T-helper 1 cell treated with Interleukin-12 subunit alpha and Interleukin-12 subunit beta and Interleukin-4 antibody, amounts not matched to agents 30 μg/mL and 1 μg/mL, for 36 hours (primary cell): ENCODE measurements around the gene TAOK1.
"Not testable (repeated sequence)": the region's sequence is repeated elsewhere in the genome, so short reads cannot be mapped to it uniquely, and the experiment has no call there.

Experiments
- H3K27ac Mint-ChIP-seq: one replicate; pipeline ENCODE4 v1.8.0; 2021; ENCODE audit warnings: mild to moderate bottlenecking, mixed read lengths
- H3K27me3 Mint-ChIP-seq: one replicate; pipeline ENCODE4 v1.8.0; 2021; ENCODE audit warnings: low read depth, mixed read lengths
- H3K36me3 Mint-ChIP-seq: one replicate; pipeline ENCODE4 v1.8.0; 2021; ENCODE audit warnings: low read depth, mixed read lengths
- H3K4me1 Mint-ChIP-seq: one replicate; pipeline ENCODE4 v1.8.0; 2021; ENCODE audit warnings: low read depth, mixed read lengths
- H3K4me3 Mint-ChIP-seq: one replicate; pipeline ENCODE4 v1.8.0; 2021; ENCODE audit warnings: mild to moderate bottlenecking, moderate library complexity, mixed read lengths
- H3K9me3 Mint-ChIP-seq: one replicate; pipeline ENCODE4 v1.8.0; 2021; ENCODE audit warnings: mixed read lengths

Gene TAOK1

GRCh38 chr17:29445844-29446243 is 55.7 kb downstream of the TAOK1 start:
- Mint-ChIP-seq H3K27ac (no peak overlapping the region), H3K4me3 (no peak overlapping the region), H3K9me3 (no peaks in the 10 kb centered on the region), H3K4me1 (peaks cover 19% of the 10 kb centered on the region), H3K27me3 (no peaks in the 10 kb centered on the region), H3K36me3 (peaks cover 5% of the 10 kb centered on the region)

GRCh38 chr17:29449865-29450671 is 59.9 kb downstream of the TAOK1 start:
- Mint-ChIP-seq H3K4me3 (no peak overlapping the region), H3K27ac (no peak overlapping the region), H3K36me3 (peaks cover 18% of the 10 kb centered on the region), H3K27me3 (no peaks in the 10 kb centered on the region), H3K4me1 (peaks cover 21% of the 10 kb centered on the region), H3K9me3 (no peaks in the 10 kb centered on the region)

GRCh38 chr17:29451121-29451742 is 61.1 kb downstream of the TAOK1 start:
- peaks cover 13% of the 10 kb centered on the region for H3K4me1 Mint-ChIP-seq
- no peaks in the 10 kb centered on the region for H3K27me3 Mint-ChIP-seq
- H3K27ac Mint-ChIP-seq = no peak overlapping the region
- H3K4me3 Mint-ChIP-seq = no peak overlapping the region
- peaks cover 22% of the 10 kb centered on the region for H3K36me3 Mint-ChIP-seq
- no peaks in the 10 kb centered on the region for H3K9me3 Mint-ChIP-seq

- no peak overlapping the region for H3K27ac Mint-ChIP-seq
- peaks cover 23% of the 10 kb centered on the region for H3K36me3 Mint-ChIP-seq
- H3K9me3 Mint-ChIP-seq = no peaks in the 10 kb centered on the region
- H3K4me1 Mint-ChIP-seq = peaks cover 7% of the 10 kb centered on the region
- no peaks in the 10 kb centered on the region for H3K27me3 Mint-ChIP-seq
- no peak overlapping the region for H3K4me3 Mint-ChIP-seq
Observed at GRCh38 chr17:29458066-29458465, 67.9 kb downstream of the TAOK1 start.

DNA sequence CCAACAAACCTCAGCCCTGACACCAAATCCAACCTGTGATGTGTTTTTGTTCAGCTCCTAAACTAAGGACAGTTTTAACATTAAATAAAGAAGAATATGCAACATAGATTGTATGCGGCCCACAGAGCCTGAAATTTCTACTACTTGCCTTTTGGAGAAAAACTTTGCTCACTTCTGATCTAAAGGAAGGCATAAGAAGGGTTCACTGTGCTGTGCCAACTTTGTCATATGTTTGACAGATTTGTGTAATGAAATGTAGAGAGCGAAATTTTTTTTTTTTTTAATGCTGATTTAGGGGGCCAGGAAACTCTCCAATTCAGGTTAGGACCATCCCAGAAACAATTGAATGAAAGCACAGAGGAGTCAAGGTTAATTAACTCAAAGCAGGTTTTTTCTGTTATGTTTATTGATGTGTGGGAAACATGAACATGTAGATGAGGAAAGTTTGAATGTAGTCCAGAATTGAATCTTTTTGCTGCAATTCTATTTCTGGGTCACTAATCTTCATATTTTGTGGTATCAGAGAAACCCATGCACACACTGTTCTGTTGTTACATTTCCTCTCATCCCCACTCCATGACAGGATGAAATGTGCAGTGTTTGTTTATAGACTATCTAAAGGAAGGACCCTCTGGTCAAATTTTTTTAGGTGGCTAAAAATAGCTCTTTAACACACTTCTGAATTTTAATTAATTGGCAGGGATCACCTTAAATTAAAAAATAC is 71.5 kb downstream of the TAOK1 start:
- Mint-ChIP-seq H3K27me3 (no peaks in the 10 kb centered on the region), H3K27ac (no peak overlapping the region), H3K4me3 (no peak overlapping the region), H3K4me1 (peaks cover 6% of the 10 kb centered on the region), H3K9me3 (no peaks in the 10 kb centered on the region), H3K36me3 (peaks cover 17% of the 10 kb centered on the region)

- H3K27ac Mint-ChIP-seq = no peak overlapping the region
- H3K4me1 Mint-ChIP-seq = no peaks in the 10 kb centered on the region
- H3K9me3 Mint-ChIP-seq = no peaks in the 10 kb centered on the region
- H3K36me3 Mint-ChIP-seq = peaks cover 23% of the 10 kb centered on the region
- H3K27me3 Mint-ChIP-seq = no peaks in the 10 kb centered on the region
- H3K4me3 Mint-ChIP-seq = no peak overlapping the region
Observed at GRCh38 chr17:29469276-29469675, 79.1 kb downstream of the TAOK1 start.

DNA sequence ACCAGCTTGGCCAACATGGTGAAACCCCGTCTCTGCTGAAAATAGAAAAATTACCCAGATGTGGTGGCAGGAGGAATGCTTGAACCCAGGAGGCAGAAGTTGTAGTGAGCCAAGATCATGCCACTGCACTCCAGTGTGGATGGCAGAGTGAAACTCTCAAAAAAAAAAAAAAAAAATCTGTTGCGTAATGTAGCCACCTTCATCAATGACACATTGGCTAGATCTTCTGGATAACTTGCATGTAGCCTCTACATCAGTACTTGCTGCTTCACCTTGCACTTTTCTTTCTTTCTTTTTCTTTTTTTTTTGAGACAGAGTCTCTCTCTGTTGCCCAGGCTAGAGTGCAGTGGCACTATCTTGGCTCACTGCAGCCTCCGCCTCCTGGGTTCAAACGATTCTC is 83.3 kb downstream of the TAOK1 start:
- H3K9me3 Mint-ChIP-seq, H3K4me3 Mint-ChIP-seq, H3K4me1 Mint-ChIP-seq, H3K27me3 Mint-ChIP-seq, H3K27ac Mint-ChIP-seq: not testable (repeated sequence)
- H3K36me3 Mint-ChIP-seq = peaks cover 25% of the 10 kb centered on the region

DNA sequence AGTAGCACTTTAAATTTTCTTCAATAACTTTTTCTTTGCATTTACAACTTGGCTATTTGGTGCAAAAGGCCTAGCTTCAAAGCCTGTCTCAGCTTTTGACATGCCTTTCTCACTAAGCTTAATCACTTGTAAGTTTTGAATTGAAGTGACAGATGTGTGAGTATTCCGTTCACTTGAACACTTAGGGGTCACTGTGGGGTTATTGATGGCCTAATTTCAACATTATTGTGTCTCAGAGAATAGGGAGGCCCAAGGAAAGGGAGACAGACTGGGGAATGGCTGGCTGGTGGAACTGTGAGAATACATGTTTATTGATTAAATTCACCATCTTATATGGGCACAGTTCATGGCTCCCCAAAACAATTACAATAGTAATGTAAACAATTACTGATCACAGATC is 84.1 kb downstream of the TAOK1 start:
- H3K4me1 Mint-ChIP-seq = no peaks in the 10 kb centered on the region
- H3K27me3 Mint-ChIP-seq = no peaks in the 10 kb centered on the region
- no peaks in the 10 kb centered on the region for H3K9me3 Mint-ChIP-seq
- no peak overlapping the region for H3K27ac Mint-ChIP-seq
- H3K36me3 Mint-ChIP-seq = peaks cover 28% of the 10 kb centered on the region
- H3K4me3 Mint-ChIP-seq = no peak overlapping the region

- H3K4me3 Mint-ChIP-seq = no peak overlapping the region
- H3K36me3 Mint-ChIP-seq = peaks cover 28% of the 10 kb centered on the region
- no peaks in the 10 kb centered on the region for H3K27me3 Mint-ChIP-seq
- H3K9me3 Mint-ChIP-seq = no peaks in the 10 kb centered on the region
- no peaks in the 10 kb centered on the region for H3K4me1 Mint-ChIP-seq
- H3K27ac Mint-ChIP-seq = no peak overlapping the region
Observed at GRCh38 chr17:29475891-29476290, 85.7 kb downstream of the TAOK1 start.

GRCh38 chr17:29480249-29480928 is 90.2 kb downstream of the TAOK1 start:
- H3K9me3 Mint-ChIP-seq, H3K4me1 Mint-ChIP-seq, H3K4me3 Mint-ChIP-seq, H3K27me3 Mint-ChIP-seq, H3K27ac Mint-ChIP-seq: not testable (repeated sequence)
- H3K36me3 Mint-ChIP-seq = peaks cover 11% of the 10 kb centered on the region

DNA sequence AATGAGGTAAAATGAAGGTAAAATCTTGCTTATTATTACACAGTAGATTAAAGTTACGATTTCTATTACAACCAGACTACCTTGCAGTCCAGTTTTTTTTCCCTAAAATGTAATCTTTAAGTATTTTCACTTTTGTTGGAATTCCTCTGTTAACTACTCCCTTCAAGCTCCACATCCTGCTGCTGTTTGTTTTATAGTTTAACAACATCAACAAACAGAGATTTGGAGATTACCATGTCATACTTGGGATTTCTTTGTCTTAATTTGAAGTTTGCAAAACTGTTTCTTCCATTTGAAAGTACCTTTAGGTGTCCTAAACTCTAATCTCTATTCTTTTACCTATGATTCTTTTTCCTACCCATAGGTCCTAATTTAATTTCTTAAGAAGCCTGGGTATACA is 93.3 kb downstream of the TAOK1 start:
- Mint-ChIP-seq H3K27me3 (no peaks in the 10 kb centered on the region), H3K9me3 (no peaks in the 10 kb centered on the region), H3K27ac (no peak overlapping the region), H3K4me1 (no peaks in the 10 kb centered on the region), H3K4me3 (no peak overlapping the region), H3K36me3 (peaks cover 7% of the 10 kb centered on the region)

GRCh38 chr17:29495011-29495410 is 104.8 kb downstream of the TAOK1 start:
- H3K36me3 Mint-ChIP-seq = peaks cover 38% of the 10 kb centered on the region
- no peaks in the 10 kb centered on the region for H3K27me3 Mint-ChIP-seq
- no peaks in the 10 kb centered on the region for H3K9me3 Mint-ChIP-seq
- H3K27ac Mint-ChIP-seq = no peak overlapping the region
- H3K4me3 Mint-ChIP-seq = no peak overlapping the region
- peaks cover 3% of the 10 kb centered on the region for H3K4me1 Mint-ChIP-seq

DNA sequence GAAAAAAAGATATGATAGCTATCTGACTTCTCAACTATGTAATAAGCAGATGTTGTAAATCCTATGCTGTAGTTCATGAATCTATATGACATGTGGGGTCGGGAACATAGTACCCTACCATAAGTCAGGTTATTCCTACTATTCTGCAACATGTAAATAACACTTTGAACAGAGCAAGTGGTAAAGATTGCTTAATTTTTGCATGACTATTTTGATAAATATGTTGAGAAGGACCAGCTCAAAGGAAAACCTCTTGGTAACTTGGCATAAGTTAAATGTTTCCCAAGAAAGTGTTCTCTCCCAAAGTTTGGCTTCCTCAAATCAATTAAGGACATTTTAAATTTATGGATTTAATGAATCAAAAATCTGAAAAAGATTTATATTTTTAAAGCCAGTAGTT is 114.5 kb downstream of the TAOK1 start:
- Mint-ChIP-seq H3K36me3 (peaks cover 20% of the 10 kb centered on the region), H3K27ac (no peak overlapping the region), H3K4me1 (no peaks in the 10 kb centered on the region), H3K27me3 (no peaks in the 10 kb centered on the region), H3K9me3 (no peaks in the 10 kb centered on the region), H3K4me3 (no peak overlapping the region)

- Mint-ChIP-seq H3K4me1 (no peaks in the 10 kb centered on the region), H3K27ac (no peak overlapping the region), H3K27me3 (no peaks in the 10 kb centered on the region), H3K36me3 (peaks cover 18% of the 10 kb centered on the region), H3K9me3 (no peaks in the 10 kb centered on the region), H3K4me3 (no peak overlapping the region)
Observed at GRCh38 chr17:29505836-29506235, 115.7 kb downstream of the TAOK1 start.
